HG02885 (cell line): ENCODE results near the gene TMEM266.

ENCODE experiments used
- ATAC-seq: cut with Tn5 transposase; IDR thresholded peaks from one replicate; pipeline ENCODE4 v1.9.1; 2021; ENCODE audit warnings: mild to moderate bottlenecking; ENCODE audit not compliant: unreplicated experiment, poor library complexity

Gene TMEM266

DNA sequence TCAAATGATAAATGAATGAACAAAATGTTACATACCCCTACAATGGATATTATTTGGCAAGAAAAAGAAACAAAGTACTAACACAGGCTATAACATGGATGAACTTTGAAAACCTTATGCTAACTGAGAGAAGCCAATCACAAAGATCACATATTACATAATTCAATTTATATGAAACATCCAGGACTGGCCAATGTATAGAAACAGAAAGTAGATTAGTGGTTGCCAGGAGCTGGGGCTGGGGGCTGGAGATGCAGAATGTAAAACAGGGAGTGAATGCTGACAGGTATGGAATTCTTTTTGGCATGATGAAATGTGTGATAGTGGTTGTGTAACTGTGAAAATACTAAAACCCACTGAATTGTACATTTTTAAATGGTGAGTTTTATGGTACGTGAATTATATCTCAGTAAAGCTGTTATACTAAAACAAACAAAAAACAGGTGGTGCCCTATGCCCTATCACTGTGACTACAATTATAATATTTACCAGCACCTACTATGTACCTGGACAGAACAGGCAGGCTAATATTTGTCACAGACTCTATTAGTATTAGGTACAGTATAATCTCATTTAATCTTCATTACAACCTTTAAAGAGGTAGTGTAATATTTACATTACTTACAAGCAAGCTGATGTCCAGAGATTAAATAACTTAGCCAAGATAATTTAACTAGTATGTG lies 161.4 kb downstream of the TMEM266 start:
- ATAC-seq = no peak

DNA sequence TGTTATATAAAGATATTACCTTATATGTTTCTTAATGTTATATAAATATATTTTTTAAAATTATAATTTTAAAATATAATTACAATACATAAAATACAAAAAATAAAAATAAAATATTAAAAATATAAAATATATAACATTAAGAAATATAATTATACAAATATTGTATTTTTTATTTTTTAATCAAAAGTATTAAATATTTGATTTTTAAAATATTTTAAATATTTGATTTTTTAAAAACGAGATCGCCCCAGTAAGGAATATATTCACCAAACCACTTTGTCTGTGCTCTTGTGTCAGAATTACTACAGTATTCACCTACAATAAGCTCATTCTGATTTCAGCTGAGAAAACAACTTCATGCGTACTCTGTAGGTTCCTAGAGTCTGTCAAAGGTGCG lies 162.4 kb downstream of the TMEM266 start:
- no peak for ATAC-seq

DNA sequence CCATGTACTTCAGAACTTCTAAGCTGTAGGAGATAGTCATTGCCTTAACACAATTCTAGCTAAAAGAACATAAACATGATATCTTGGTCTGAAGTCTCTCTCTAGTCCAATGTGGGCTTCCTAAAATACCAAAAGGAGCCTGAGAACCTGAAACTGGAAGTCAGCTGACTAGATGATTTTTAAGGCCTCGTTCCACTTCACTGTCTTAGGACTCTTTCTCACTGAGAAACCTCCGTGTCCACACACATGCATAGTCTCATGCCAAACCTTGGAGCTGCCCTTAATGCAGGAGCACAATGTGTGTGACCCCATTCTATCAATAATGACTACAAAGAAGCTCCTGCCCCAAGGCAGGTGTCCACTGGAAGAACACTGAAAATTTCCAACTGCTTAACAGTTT lies 163.7 kb downstream of the TMEM266 start:
- ATAC-seq = no peak

DNA sequence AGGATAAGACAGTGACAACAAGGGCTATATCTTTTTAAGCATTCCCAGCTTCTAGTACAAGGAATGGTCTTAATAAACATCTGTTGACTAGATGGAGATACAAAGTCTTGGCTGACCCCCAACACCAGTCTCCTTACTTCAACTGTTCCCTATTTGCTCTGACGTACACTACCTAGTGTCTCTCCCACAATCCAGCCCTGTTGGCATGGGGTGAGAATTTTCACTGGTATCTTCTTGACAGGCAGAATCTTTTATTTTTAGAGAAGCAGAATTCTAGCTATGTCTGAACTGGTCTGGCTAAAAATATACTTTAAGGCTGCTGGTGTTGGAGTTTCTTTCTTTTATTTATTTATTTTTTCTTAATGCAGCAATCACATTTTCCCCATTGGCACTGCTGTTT lies 169.5 kb downstream of the TMEM266 start:
- no peak for ATAC-seq

DNA sequence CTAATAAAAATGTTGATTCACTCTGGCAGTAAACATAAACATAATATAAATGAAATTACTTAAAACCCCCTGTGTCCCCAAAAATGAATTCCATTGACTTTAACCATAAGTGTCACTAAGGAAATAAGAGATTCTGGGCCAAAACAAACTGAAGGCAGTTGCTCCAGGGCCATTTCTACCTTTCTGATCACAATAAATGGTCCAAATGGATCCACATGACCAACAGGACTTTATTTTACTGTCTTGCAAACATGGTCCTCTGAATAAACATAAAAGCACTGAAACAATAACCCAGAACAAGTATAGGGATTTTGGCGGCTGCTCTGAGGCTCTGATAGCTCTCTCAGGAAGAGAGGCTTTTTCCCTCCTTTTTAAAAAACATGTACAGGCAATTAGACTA lies 174.1 kb downstream of the TMEM266 start:
- ATAC-seq = no peak

DNA sequence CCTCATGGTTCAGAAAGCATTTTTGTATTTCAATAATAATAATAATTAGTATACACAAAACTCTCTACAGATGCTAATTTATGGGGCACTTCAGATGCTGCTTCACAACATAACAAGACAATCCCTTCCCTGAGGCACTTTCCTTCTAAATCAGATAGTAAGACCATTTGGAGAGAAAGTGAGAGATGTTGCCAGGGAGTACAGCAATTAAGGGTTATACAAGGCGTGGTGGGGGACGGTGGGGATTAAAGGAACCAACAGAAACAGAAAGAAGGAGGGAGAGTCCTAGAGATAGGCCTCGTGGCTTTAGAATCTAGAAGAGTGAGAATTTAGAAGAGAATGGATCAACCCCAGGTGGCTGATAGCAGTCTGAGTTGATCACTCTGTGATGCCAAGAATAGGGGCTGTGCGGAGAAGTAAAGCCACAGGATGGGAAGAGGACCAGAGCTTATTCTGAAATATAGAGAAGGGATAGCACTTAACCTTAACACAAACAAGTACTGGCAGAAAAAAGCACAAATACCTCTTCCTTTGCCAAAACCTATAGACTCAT lies 174.6 kb downstream of the TMEM266 start:
- ATAC-seq = no peak

DNA sequence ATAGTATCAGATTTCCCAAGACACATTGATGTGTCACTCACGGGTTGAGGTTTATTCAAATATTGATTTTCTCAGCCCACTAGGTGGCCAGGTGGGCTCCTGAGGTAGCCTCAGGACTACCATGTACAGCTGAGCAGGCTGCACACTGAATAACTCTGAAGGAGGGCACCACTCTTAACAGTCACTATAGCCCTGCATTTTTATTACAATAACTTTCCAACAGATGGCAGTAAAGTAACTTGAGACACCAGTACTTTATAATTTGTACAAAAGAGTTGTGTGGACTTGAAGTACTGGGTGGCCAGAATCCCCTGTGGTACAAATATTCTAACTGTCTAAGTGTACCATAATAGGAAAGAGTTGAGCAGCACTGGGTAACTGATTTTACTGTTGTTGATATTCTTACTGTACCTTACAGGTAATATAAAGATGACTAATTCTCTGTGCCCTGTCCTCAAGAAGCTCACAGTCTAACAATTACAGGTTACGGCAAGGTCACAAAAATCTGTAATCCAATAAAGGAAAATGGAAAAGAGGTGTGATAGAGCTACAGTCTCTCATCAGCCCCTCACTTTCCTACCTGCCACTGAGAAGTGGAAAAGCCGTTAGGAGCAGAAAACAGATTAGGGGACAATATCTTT lies 175.5 kb downstream of the TMEM266 start:
- ATAC-seq = no peak

DNA sequence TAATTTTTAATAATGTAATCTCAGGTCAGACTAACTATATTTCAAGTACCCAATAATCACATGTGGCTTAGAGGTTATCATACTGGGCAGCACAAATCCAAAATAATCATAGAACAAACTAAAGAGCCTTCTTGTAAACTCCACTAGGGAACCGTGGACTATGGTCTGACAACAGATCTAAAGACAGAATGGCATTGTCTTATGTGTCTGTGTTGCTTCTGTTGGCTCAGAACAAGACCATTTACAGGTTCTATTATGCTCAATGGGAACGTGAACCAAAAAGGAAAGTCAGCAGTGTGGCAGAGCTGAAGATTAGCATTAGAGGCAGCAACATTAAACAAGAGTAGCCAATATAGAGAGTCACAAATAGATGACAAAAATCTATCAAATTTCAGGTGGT lies 176.6 kb downstream of the TMEM266 start:
- no peak for ATAC-seq

DNA sequence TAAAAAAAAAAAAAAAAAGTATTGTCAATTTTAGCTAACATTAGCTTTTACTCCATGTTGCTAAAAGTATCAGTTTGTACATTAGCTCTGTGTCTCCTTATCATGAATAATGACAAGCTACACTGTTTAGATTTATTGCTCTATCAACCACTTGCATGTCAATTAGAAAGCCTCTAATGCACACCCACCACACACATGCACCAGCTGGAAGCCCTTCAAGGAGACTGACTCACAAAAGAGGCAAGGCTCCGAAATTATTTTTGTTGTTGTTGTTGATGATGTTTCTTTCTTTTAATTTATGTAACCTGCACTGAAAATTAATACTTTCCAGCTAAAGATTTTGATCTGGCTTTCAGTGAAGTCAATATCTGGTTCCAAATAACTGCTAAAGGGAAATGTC lies 180.0 kb downstream of the TMEM266 start:
- ATAC-seq = no peak

DNA sequence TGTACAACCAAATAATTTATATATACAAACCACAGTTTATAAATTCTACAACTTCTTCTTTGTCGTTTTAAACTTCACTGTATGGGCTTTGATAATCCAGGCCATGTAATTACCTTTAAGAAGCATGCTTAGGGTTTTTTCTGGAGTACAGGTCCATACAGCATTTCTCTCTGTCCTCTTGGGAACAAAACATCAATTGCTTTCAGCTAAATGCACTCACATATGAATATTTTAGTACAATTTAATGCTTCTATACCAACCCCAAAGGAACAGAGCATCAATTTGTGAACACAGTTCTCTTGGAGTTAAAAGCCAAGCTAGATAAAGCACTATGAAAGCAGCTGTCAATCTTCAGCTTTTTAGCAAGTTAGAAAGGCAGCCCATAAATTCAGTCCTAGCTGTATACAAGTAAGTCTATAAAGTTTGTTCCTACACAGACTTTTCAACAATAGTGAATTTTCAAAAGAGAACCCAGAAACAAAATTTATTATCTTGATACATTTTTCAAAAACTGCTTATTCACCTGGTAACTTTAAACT lies 185.4 kb downstream of the TMEM266 start:
- no peak for ATAC-seq

DNA sequence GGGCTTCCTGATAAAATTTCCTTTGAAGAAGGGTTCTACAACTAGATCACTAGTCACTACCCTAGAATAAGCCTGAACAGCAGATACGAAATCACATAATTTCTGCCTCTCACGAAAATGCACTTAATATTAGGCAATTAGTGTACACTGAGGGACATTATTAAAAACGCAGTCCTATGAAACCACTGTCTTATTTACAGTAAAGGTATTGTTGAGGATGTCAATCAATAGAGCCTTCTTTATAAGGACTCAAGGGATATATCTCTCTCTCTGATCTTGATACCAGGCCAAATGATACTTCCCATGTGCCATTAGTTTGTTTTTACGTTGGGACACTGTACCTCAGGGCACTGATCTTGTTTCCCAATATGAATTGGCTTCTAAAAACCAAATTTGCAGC lies 191.9 kb downstream of the TMEM266 start:
- ATAC-seq = no peak

DNA sequence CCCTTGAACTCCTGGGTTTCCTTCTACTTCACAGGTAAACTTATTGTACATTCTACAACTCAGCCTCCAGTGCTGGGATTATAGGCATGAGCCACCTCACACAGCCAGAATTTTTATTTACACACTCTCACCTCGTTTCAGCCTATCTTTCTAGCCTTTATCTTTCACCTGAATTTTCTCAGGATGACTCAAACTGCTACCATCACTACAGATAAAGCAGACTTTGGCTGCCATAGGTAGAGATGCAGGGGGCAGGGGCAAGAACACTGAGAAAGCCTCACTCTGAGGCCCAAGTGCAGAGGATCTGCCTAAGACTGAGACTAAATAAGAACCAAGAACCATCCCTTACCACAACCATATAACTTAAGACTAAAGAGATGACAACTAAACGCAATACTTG lies 192.5 kb downstream of the TMEM266 start:
- no peak for ATAC-seq

DNA sequence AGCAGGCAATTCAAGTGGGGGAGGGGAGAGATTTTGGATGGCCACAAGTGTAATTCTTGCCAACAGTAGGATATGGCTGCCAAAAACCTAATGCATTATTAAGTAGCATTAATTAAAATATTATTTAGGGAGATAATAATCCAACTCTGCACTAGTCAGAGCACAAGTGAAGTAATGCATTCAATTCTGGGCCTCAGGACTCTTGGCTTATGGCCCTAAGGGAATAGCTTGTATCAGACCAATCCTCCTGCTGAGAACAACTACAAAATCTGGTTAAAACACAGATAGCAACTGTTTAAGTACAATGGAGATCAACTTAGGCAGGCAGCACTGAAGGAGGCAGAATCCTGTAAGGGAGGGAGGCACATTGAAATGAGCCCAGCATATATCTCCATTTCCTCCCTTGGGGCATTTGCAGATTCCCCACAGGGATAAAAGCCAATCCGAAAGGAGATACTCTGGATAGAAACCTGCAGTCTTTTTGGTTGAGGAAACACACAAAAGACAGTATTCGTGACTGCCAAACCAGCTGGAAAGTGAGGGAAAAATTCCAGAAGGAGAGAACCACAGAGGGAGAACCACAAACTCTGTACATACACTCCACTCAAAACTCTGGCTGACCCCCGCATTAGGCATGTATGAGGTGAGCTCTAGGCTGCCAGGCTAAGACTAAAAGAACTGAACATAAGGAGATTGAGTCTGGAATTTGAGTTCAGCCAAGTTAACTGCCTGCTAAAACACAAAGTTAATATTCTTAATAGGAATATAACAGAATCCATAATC lies 194.1 kb downstream of the TMEM266 start:
- ATAC-seq = no peak
